ENCODE data around the gene ARHGEF9. TPM values are rescaled to one million over a fixed set of nuclear protein-coding genes. Genes with fewer than 3 reads are reported as not detected.

The ARHGEF9 gene
- total RNA-seq, 1 experiment from 2014 or later: 16.7 TPM

GRCh38 chrX:63680423-63680822, 104.6 kb downstream of the ARHGEF9 start:
- POLR2A ChIA-PET: interaction anchor here (0.6 kb wide), 1 partner anchor 25 kb away, joined by 8 read pairs; no protein-coding TSS in a partner anchor
- Histone ChIP-seq H3K36me3 (ENCODE audit: control insufficient read depth, insufficient read depth, low read length) (no peaks in the 10 kb centered on the region; the same call in 1 of the 2 replicates), H3K9me3 (ENCODE audit: control insufficient read depth, insufficient read depth, low read depth, low read length) (no peaks in the 10 kb centered on the region), H3K27ac (ENCODE audit: low read length) (no peak overlapping the region), H3K4me1 (ENCODE audit: control insufficient read depth, insufficient read depth, low read length) (no peaks in the 10 kb centered on the region), H3K4me3 (ENCODE audit: low read depth in 2 of 2, low read length in 2 of 2) (no peak overlapping the region), H3K27me3 (ENCODE audit: control insufficient read depth, insufficient read depth, low read length) (no peaks in the 10 kb centered on the region)
- in situ Hi-C loops (cut with HindIII; ENCODE audit: low pct_unique_long_range_greater_than_20kb, low sequenced_read_pairs): no loop called here
- BruUV-seq (replicated peaks): no TSS peak
- CTCF ChIA-PET: no interaction called here
- no peak for ATAC-seq
- DNase-seq (ENCODE audit: low read depth, low spot score): no peak
- TF ChIP-seq SIN3A (IDR thresholded peaks at IDR 0.05; ENCODE audit: borderline replicate concordance, insufficient read depth, low read depth, low read length) (no peak), TCF7L2 (IDR thresholded peaks at IDR 0.05; ENCODE audit: low read depth, low read length) (no peak), REST (IDR thresholded peaks at IDR 0.05; ENCODE audit: insufficient read depth in 1 of 2, low read depth in 2 of 2, low read length in 1 of 2) (no peak), CTCF (IDR thresholded peaks at IDR 0.05) (no peak), POLR2AphosphoS5 (IDR thresholded peaks at IDR 0.05; ENCODE audit: low read depth, low read length) (no peak)
- intact Hi-C loops (cut with micrococcal nuclease; ENCODE audit: unreplicated experiment): no loop called here

GRCh38 chrX:63679432-63679831, 105.6 kb downstream of the ARHGEF9 start:
- no TSS peak for BruUV-seq (replicated peaks)
- Histone ChIP-seq H3K4me1 (ENCODE audit: control insufficient read depth, insufficient read depth, low read length) (no peaks in the 10 kb centered on the region), H3K4me3 (ENCODE audit: low read depth in 2 of 2, low read length in 2 of 2) (no peak overlapping the region), H3K36me3 (ENCODE audit: control insufficient read depth, insufficient read depth, low read length) (no peaks in the 10 kb centered on the region; the same call in 1 of the 2 replicates), H3K27me3 (ENCODE audit: control insufficient read depth, insufficient read depth, low read length) (no peaks in the 10 kb centered on the region), H3K27ac (ENCODE audit: low read length) (no peak overlapping the region), H3K9me3 (ENCODE audit: control insufficient read depth, insufficient read depth, low read depth, low read length) (no peaks in the 10 kb centered on the region)
- DNase-seq (ENCODE audit: low read depth, low spot score) (no peak), ATAC-seq (no peak)
- TF ChIP-seq REST (IDR thresholded peaks at IDR 0.05; ENCODE audit: insufficient read depth in 1 of 2, low read depth in 2 of 2, low read length in 1 of 2) (no peak), POLR2AphosphoS5 (IDR thresholded peaks at IDR 0.05; ENCODE audit: low read depth, low read length) (no peak), CTCF (IDR thresholded peaks at IDR 0.05) (no peak), TCF7L2 (IDR thresholded peaks at IDR 0.05; ENCODE audit: low read depth, low read length) (no peak), SIN3A (IDR thresholded peaks at IDR 0.05; ENCODE audit: borderline replicate concordance, insufficient read depth, low read depth, low read length) (no peak)
- intact Hi-C loops (cut with micrococcal nuclease; ENCODE audit: unreplicated experiment): no loop called here
- in situ Hi-C loops (cut with HindIII; ENCODE audit: low pct_unique_long_range_greater_than_20kb, low sequenced_read_pairs): no loop called here
- ChIA-PET CTCF (no interaction called here), POLR2A (no interaction called here)
